Activated T-cell treated with anti-CD3 and anti-CD28 coated beads for 4 hours (primary cell): ENCODE results near the gene DRD4.
"Not testable (repeated sequence)": the region's sequence is repeated elsewhere in the genome, so short reads cannot be mapped to it uniquely, and the experiment has no call there.

ENCODE experiments used
- DNase-seq: peaks from one replicate; pipeline ENCODE4 v3.0.0-alpha.2; 2020

Gene DRD4

DNA sequence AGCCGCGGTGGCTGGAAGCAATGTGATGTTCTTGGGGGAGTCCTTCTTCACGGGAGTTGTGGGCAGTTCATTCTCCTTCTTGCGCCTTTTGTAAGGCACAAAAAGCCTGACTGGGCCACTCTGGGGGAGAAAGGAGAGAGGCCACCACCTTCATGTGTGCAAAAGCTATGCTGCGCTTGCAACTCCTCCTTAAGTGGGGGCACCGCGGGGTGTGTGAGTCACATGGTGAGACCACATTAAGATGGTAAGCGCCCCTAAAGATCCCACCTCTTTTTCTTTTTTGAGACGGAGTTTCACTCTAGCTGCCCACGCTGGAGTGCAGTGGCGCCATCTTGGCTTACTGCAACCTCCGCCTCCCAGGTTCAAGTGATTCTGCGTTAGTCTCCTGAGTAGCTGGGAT, 43.9 kb downstream of the DRD4 start:
- no peak for DNase-seq

GRCh38 chr11:686451-687243, 49.6 kb downstream of the DRD4 start:
- no peak for DNase-seq

- no peak for DNase-seq
Observed at GRCh38 chr11:687751-688150, 50.7 kb downstream of the DRD4 start.

- DNase-seq = no peak
Observed at GRCh38 chr11:688681-689080, 51.6 kb downstream of the DRD4 start.

DNA sequence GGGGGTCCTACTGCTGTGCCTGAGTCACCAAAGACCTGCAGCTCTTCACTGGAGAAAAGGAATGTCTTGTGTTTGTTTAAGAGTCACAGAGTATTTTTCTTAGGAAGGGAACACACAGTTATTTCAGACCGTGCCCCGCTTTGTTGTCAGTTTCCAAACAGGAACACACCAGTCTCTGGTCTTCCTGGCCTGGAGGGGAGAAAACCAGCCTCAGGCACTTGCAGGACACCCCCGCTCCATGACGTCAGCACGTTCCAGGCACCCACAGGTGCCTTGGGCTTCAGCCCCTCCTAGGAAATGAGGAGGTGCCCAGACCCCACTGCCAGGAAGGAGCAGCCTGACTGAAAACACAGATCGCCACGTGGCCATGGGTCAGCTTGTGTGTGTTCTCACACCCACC, 52.6 kb downstream of the DRD4 start:
- no peak for DNase-seq

DNA sequence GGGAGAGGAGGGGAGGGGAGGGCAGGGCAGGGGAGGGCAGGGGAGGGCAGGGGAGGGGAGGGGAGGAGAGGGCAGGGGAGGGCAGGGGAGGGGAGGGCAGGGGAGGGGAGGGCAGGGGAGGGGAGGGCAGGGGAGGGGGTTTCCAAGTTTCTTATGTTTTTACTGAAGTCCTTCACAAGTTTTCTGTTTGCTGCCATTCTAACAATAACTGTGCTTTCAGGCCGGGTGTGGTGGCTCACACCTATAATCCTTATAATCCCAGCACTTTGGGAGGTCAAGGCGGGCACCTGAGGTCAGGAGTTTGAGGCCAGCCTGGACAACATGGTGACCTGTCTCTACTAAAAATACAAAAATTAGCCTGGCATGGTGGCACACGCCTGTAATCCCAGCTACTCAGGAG, 53.2 kb downstream of the DRD4 start:
- DNase-seq = not testable (repeated sequence)
